B cell (primary cell): ENCODE data around the gene ZNF311. TPM values are rescaled to one million over a fixed set of nuclear protein-coding genes. Genes with fewer than 3 reads are reported as not detected.

Experiments used
- ATAC-seq: fragments of 200-7000 bp; cut with Tn5 transposase; one replicate; pipeline ENCODE4 v1.10.0; 2021; ENCODE audit warnings: low read depth, mild to moderate bottlenecking, moderate number of reproducible peaks, moderate library complexity
- CTCF ChIA-PET: fragments of 350-600 bp; sonication (Branson Sonifier 250); formaldehyde crosslinking; loops from one replicate; lab custom pipeline; 2021; ENCODE audit warnings: antibody characterized with exemption, inconsistent platforms; lab: Charles Lee
- POLR2A ChIA-PET: fragments of 350-600 bp; sonication (Branson Sonifier 250); formaldehyde crosslinking; loops from one replicate; lab custom pipeline; 2021; ENCODE audit warnings: antibody characterized with exemption; lab: Charles Lee
- DNase-seq: peaks from one replicate; pipeline ENCODE4 v3.0.0; 2013
- H2AFZ ChIP-seq: 2 replicates; pipeline ENCODE4 v1.6.1; 2012; ENCODE audit warnings: mild to moderate bottlenecking, low read depth, low read length; ENCODE audit not compliant: insufficient read depth, poor library complexity, severe bottlenecking
- H3K27ac ChIP-seq, 2 donors: 1 replicate in 1 of 2; 2 replicates in 1 of 2; pipeline ENCODE4 v1.5.1; 2012 to 2013; ENCODE audit warnings: low read length in 2 of 2, mild to moderate bottlenecking in 2 of 2, moderate library complexity in 1 of 2
- H3K27me3 ChIP-seq, 4 experiments: fragments of 200-600 bp in 1 of 4; sonication (generic) in 1 of 4; replicated peaks in 1 of 4; 1 replicate in 2 of 4; 2 replicates in 2 of 4; pipeline versions ENCODE4 v1.6.1 to v1.7.0; 2013 to 2016; ENCODE audit warnings: low read length in 3 of 4, mild to moderate bottlenecking in 2 of 4, mixed read lengths in 1 of 4, moderate library complexity in 1 of 4; ENCODE audit not compliant: insufficient read depth in 4 of 4, control insufficient read depth in 3 of 4; ENCODE audit errors: control extremely low read depth in 1 of 4
- H3K36me3 ChIP-seq, 2 experiments: replicated peaks in 1 of 2; 1 replicate in 1 of 2; 2 replicates in 1 of 2; pipeline versions ENCODE4 v1.6.1 to v1.7.1; 2013; ENCODE audit warnings: low read length in 1 of 2; ENCODE audit not compliant: insufficient read depth in 2 of 2, control insufficient read depth in 1 of 2; ENCODE audit errors: control extremely low read depth in 1 of 2, extremely low read depth in 1 of 2
- H3K4me1 ChIP-seq, 2 donors: fragments of 200-600 bp in 1 of 2; sonication (generic) in 1 of 2; 1 replicate in 1 of 2; 2 replicates in 1 of 2; pipeline versions ENCODE4 v1.5.1 to v1.6.1; 2013 to 2017; ENCODE audit warnings: low read length in 2 of 2; ENCODE audit not compliant: control insufficient read depth in 2 of 2, insufficient read depth in 2 of 2
- H3K4me2 ChIP-seq: replicated peaks from 2 replicates; pipeline ENCODE3; 2012; ENCODE audit warnings: mild to moderate bottlenecking, low read depth, low read length; ENCODE audit not compliant: poor library complexity, severe bottlenecking
- H3K4me3 ChIP-seq, 5 experiments: fragments of 200-600 bp in 1 of 5; sonication (generic) in 1 of 5; 1 replicate in 3 of 5; 2 replicates in 2 of 5; pipeline versions ENCODE4 v1.5.1 to v1.7.0; 2011 to 2016; ENCODE audit warnings: low read length in 4 of 5, mild to moderate bottlenecking in 4 of 5, low read depth in 2 of 5, control low read depth in 1 of 5, moderate library complexity in 1 of 5; ENCODE audit not compliant: insufficient read depth in 1 of 5; ENCODE audit errors: control extremely low read depth in 1 of 5, extremely low read depth in 1 of 5
- H3K79me2 ChIP-seq: fragments of 200-600 bp; sonication (generic); one replicate; pipeline ENCODE4 v1.6.0; 2016; ENCODE audit warnings: low read length; ENCODE audit not compliant: control insufficient read depth, insufficient read depth
- H3K9ac ChIP-seq: fragments of 200-600 bp; sonication (generic); 2 replicates; pipeline ENCODE4 v1.6.1; 2017; ENCODE audit warnings: mild to moderate bottlenecking, low read length, moderate library complexity
- H3K9me3 ChIP-seq, 3 donors: one replicate each; pipeline versions ENCODE4 v1.6.1 to v1.7.1; 2013; ENCODE audit warnings: low read length in 2 of 3; ENCODE audit not compliant: control insufficient read depth in 2 of 3, insufficient read depth in 1 of 3; ENCODE audit errors: control extremely low read depth in 1 of 3
- H4K20me1 ChIP-seq: 2 replicates; pipeline ENCODE4 v1.6.0; 2012; ENCODE audit warnings: mild to moderate bottlenecking, low read length; ENCODE audit not compliant: insufficient read depth, control insufficient read depth, poor library complexity, severe bottlenecking
- H3K27ac Mint-ChIP-seq: one replicate; pipeline ENCODE4 v1.8.0; 2021; ENCODE audit warnings: mixed read lengths
- H3K27me3 Mint-ChIP-seq: one replicate; pipeline ENCODE4 v1.8.0; 2021; ENCODE audit warnings: mixed read lengths
- H3K4me1 Mint-ChIP-seq: one replicate; pipeline ENCODE4 v1.8.0; 2021; ENCODE audit warnings: mixed read lengths
- H3K4me3 Mint-ChIP-seq: one replicate; pipeline ENCODE4 v1.8.0; 2021; ENCODE audit warnings: mixed read lengths
- H3K9me3 Mint-ChIP-seq: one replicate; pipeline ENCODE4 v1.8.0; 2022; ENCODE audit warnings: mixed read lengths; ENCODE audit not compliant: insufficient read depth
- CTCF ChIP-seq: fragments of 200-600 bp; IDR thresholded peaks from one replicate; pipeline ENCODE4 v1.8.0; 2022; ENCODE audit warnings: antibody characterized with exemption, mild to moderate bottlenecking
- EZH2 ChIP-seq: IDR thresholded peaks from 2 replicates; pipeline ENCODE4 v1.6.1; 2012; ENCODE audit warnings: borderline replicate concordance, low read depth, mild to moderate bottlenecking, moderate library complexity, low read length; ENCODE audit not compliant: insufficient read depth, poor library complexity, severe bottlenecking
- WGBS: methylation state at CpG from one replicate; pipeline ENCODE4 v1.1.5; 2013; ENCODE audit warnings: missing lambda C conversion rate; ENCODE audit not compliant: insufficient coverage; 5-methylcytosine and 5-hydroxymethylcytosine counted together
- intact Hi-C: fragments of 100-400 bp; cut with micrococcal nuclease; formaldehyde crosslinking; loops from one replicate; pipeline ENCODE4 v1.10.0; 2022
- polyA plus RNA-seq: library from polyadenylated mRNA; depleted of rRNA; stranded (reverse); fragments of >200 nt; gene quantifications from 2 replicates; pipeline ENCODE4 v1.2.3, GENCODE V29; 2012
- total RNA-seq, 2 donors: library from RNA; stranded (reverse); fragments of 120-200 nt in 1 of 2; gene quantifications; 1 replicate in 1 of 2; 2 replicates in 1 of 2; pipeline versions ENCODE4 v1.2.3 to v1.2.4, GENCODE V29; 2013 to 2022

The ZNF311 gene
- total and polyA plus RNA-seq, 2 donors (not counting 1 experiment from before 2014, with no cell fraction given): 0.17 TPM; not detected in 1

DNA sequence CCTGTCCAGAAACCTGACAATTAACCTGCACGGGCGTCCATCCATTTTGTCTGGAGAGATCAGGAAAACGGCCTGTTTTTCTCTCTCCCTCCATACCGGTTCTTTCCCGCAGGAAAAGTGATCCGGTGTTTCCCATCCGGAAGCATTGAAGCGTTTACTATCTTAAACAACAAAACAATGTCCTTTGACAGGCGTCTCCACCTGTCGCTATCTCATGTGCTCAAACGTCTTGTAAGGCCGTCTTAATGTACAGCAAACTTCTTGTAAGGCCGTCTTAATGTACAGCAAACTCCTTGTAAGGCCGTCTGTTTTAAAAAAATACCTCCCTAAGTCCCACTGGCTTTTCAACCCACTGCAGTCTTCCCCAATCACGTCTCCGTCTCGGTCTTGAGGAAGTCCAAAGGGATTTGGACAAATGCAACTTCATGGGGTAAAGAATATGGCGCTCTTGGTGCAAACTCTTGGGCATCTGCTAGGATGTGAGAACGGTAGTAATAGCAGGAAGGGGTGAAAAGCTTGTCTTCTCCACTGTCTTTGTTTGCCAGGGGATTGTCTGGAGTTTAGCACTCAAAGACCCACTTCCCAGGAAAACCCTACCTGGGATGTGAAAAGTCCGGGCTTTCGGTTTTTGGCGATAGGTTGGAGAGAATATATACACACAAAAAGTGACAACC is 51.4 kb downstream of the ZNF311 start:
- intact Hi-C loops: no loop called here
- no peaks in the 10 kb centered on the region for H3K36me3 ChIP-seq
- Mint-ChIP-seq H3K27me3 (peaks cover 26% of the 10 kb centered on the region), H3K9me3 (no peaks in the 10 kb centered on the region), H3K4me3 (peak overlapping the region; percentile 77), H3K27ac (peak overlapping the region; percentile 20), H3K4me1 (peaks cover 15% of the 10 kb centered on the region)
- WGBS: 1% methylated on average over 14 of the region's 22 CpGs
- CTCF ChIA-PET: interaction anchor here (0.8 kb wide), 1 partner anchor 63 kb away, joined by 3 read pairs; no protein-coding TSS in a partner anchor
- no peaks in the 10 kb centered on the region for H3K79me2 ChIP-seq
- DNase-seq (peak; percentile 43), ATAC-seq (no peak)
- H4K20me1 ChIP-seq: no peaks in the 10 kb centered on the region
- POLR2A ChIA-PET: no interaction called here
- H3K4me3 ChIP-seq: peak overlapping the region in 4 of 5 experiments; percentile 1 to 54 (median 39)
- no peak for TF ChIP-seq CTCF
- no peak for TF ChIP-seq EZH2
- peaks cover 0 to 8% (median 0%) of the 10 kb centered on the region in 3 donors for H3K9me3 ChIP-seq
- H3K4me2 ChIP-seq: peak overlapping the region; percentile 78
- peak overlapping the region; percentile 17 for H2AFZ ChIP-seq
- H3K9ac ChIP-seq: peak overlapping the region; percentile 51
- H3K27me3 ChIP-seq: peaks cover 0 to 27% (median 7%) of the 10 kb centered on the region in 4 experiments
- no peak overlapping the region for H3K27ac ChIP-seq
- peaks cover 10 to 11% of the 10 kb centered on the region in 2 donors for H3K4me1 ChIP-seq

GRCh38 chr6:28953039-28953584 is 52.0 kb downstream of the ZNF311 start:
- Histone ChIP-seq H4K20me1 (no peaks in the 10 kb centered on the region), H3K36me3 (no peaks in the 10 kb centered on the region), H3K79me2 (no peaks in the 10 kb centered on the region), H3K27me3 (peaks cover 0 to 27% (median 7%) of the 10 kb centered on the region in 4 experiments), H2AFZ (no peak overlapping the region), H3K27ac (no peak overlapping the region), H3K9ac (peak overlapping the region; percentile 51), H3K4me3 (peak overlapping the region in 4 of 5 experiments; percentile 1 to 54 (median 39)), H3K4me1 (peaks cover 10 to 11% of the 10 kb centered on the region in 2 donors), H3K9me3 (peaks cover 0 to 8% (median 0%) of the 10 kb centered on the region in 3 donors), H3K4me2 (peak overlapping the region; percentile 78)
- Mint-ChIP-seq H3K4me3 (peak overlapping the region; percentile 77), H3K4me1 (peaks cover 15% of the 10 kb centered on the region), H3K9me3 (no peaks in the 10 kb centered on the region), H3K27me3 (peaks cover 23% of the 10 kb centered on the region), H3K27ac (peak overlapping the region; percentile 20)
- intact Hi-C loops: no loop called here
- no peak for TF ChIP-seq EZH2
- TF ChIP-seq CTCF: no peak
- ChIA-PET CTCF (interaction anchor here (0.8 kb wide), 1 partner anchor 63 kb away, joined by 3 read pairs; no protein-coding TSS in a partner anchor), POLR2A (no interaction called here)
- peak; percentile 45 for ATAC-seq
- WGBS: 18% methylated on average over 9 of the region's 13 CpGs
- peak; percentile 68 for DNase-seq
